Progenitor cell of endocrine pancreas (in vitro differentiated cells): Measurements from ENCODE around the gene SYNE2. TPM values are rescaled to one million over a fixed set of nuclear protein-coding genes. Genes with fewer than 3 reads are reported as not detected.
"Not testable (repeated sequence)": the region's sequence is repeated elsewhere in the genome, so short reads cannot be mapped to it uniquely, and the experiment has no call there.

Experiments used
- DNase-seq: peaks from one replicate; pipeline ENCODE4 v3.0.0; 2021; ENCODE audit warnings: low spot score; ENCODE audit not compliant: unreplicated experiment
- H3K27ac Mint-ChIP-seq: 2 replicates; pipeline ENCODE4 v1.8.0; 2021; ENCODE audit warnings: mild to moderate bottlenecking, moderate library complexity, mixed read lengths
- H3K27me3 Mint-ChIP-seq: 2 replicates; pipeline ENCODE4 v1.8.0; 2021; ENCODE audit warnings: mixed read lengths
- H3K36me3 Mint-ChIP-seq: 2 replicates; pipeline ENCODE4 v1.8.0; 2022; ENCODE audit warnings: mixed read lengths; ENCODE audit not compliant: insufficient read depth
- H3K4me1 Mint-ChIP-seq: 2 replicates; pipeline ENCODE4 v1.8.0; 2021; ENCODE audit warnings: low read depth, mixed read lengths
- H3K4me3 Mint-ChIP-seq: 2 replicates; pipeline ENCODE4 v1.8.0; 2021; ENCODE audit warnings: low read depth, mild to moderate bottlenecking, moderate library complexity, mixed read lengths
- H3K9me3 Mint-ChIP-seq: 2 replicates; pipeline ENCODE4 v1.8.0; 2021; ENCODE audit warnings: low read depth, mixed read lengths
- total RNA-seq: library from RNA; stranded (reverse); gene quantifications from 2 replicates; pipeline ENCODE4 v1.2.1, GENCODE V29; 2021
- TF ChIP-seq, protein P1 (sequence below): fragments of 200-600 bp; sonication (generic); IDR thresholded peaks from one replicate; pipeline ENCODE4 v1.5.0; 2021; ENCODE audit warnings: antibody characterized with exemption, mild to moderate bottlenecking; ENCODE audit not compliant: unreplicated experiment

SYNE2 gene
- total RNA-seq, 1 donor from 2014 or later, result 108 TPM

DNA sequence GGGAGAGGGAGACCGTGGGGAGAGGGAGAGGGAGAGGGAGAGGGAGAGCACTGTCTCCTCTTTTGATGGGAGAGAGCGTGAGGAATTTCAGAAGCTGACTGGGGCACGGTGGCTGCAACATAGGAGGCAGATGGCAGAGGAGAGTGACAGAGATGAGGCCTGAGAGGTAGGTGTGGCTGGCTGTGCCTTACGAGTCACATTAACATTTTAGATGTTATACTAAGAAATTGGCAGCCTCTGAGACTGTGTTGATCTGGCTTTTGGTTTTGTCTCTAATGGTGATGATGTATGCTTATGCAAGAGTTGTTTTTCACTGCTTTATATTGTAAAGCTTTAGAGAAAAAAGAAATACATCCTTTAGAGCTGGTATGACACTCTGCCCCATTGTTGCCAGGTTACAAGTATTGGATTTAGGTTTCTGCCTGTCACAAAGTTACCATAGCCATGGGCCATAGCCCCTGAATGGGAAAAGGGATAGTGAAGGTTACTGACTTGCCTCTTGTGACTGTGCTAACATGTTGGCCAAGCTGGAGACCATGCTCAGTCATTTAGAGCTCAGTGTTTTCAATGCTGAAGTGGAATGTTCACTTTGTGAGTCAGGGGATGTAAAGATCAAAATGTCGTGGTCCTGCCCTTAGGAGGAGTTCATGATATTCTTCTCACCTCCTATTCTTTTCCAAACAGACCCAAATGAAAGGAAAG is 186.2 kb downstream of the SYNE2 start:
- Mint-ChIP-seq H3K27me3 (no peaks in the 10 kb centered on the region), H3K9me3 (peaks cover 17% of the 10 kb centered on the region), H3K36me3 (peaks cover 49% of the 10 kb centered on the region), H3K4me3 (no peak overlapping the region), H3K27ac (no peak overlapping the region), H3K4me1 (no peaks in the 10 kb centered on the region)
- TF ChIP-seq, protein P1, sequence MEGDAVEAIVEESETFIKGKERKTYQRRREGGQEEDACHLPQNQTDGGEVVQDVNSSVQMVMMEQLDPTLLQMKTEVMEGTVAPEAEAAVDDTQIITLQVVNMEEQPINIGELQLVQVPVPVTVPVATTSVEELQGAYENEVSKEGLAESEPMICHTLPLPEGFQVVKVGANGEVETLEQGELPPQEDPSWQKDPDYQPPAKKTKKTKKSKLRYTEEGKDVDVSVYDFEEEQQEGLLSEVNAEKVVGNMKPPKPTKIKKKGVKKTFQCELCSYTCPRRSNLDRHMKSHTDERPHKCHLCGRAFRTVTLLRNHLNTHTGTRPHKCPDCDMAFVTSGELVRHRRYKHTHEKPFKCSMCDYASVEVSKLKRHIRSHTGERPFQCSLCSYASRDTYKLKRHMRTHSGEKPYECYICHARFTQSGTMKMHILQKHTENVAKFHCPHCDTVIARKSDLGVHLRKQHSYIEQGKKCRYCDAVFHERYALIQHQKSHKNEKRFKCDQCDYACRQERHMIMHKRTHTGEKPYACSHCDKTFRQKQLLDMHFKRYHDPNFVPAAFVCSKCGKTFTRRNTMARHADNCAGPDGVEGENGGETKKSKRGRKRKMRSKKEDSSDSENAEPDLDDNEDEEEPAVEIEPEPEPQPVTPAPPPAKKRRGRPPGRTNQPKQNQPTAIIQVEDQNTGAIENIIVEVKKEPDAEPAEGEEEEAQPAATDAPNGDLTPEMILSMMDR, result no peak
- DNase-seq, result no peak

DNA sequence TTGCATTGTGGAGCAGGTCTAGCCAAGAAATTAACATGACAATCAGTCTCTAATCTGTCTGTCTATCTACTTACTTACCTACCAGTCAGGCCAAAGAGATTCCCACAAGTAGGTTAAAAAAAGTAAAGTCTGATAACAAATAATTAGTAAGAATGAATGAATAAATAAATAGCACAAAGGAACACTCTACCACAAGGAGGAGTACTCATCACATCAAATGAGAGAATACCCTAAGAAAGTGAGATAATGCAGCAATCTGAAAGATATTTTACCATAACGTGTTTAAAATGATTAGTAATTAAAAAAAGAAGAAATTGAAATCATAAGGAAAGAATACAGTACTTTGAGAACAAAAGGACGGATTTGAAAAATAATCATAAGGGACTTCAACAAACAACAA is 187.2 kb downstream of the SYNE2 start:
- no peaks in the 10 kb centered on the region for H3K27me3 Mint-ChIP-seq
- TF ChIP-seq, protein P1, result no peak
- H3K36me3 Mint-ChIP-seq, result peaks cover 48% of the 10 kb centered on the region
- H3K9me3 Mint-ChIP-seq, result peaks cover 19% of the 10 kb centered on the region
- no peak for DNase-seq
- no peak overlapping the region for H3K27ac Mint-ChIP-seq
- no peak overlapping the region for H3K4me3 Mint-ChIP-seq
- H3K4me1 Mint-ChIP-seq, result no peaks in the 10 kb centered on the region

DNA sequence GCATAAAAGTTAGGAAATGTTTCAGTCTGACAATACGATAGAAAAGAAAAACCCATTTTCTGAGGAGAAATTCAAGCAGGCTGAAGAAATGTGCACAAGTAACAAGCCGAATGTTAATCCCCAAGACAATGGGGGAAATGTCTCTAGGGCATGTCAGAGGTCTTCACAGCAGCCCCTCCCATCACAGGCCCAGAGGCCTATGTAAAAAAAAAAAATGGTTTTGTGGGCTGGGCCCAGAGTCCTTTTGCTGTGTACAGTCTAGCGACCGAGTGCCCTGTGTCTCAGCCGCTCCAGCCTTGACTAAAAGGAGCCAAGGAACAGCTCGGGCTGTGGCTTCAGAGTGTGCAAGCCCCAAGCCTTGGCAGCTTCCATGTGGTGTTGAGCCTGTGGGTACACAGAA is 190.5 kb downstream of the SYNE2 start:
- not testable (repeated sequence) for H3K27ac Mint-ChIP-seq, H3K4me1 Mint-ChIP-seq, DNase-seq, H3K4me3 Mint-ChIP-seq, H3K27me3 Mint-ChIP-seq
- Mint-ChIP-seq H3K9me3 (peaks cover 15% of the 10 kb centered on the region), H3K36me3 (peaks cover 34% of the 10 kb centered on the region)

DNA sequence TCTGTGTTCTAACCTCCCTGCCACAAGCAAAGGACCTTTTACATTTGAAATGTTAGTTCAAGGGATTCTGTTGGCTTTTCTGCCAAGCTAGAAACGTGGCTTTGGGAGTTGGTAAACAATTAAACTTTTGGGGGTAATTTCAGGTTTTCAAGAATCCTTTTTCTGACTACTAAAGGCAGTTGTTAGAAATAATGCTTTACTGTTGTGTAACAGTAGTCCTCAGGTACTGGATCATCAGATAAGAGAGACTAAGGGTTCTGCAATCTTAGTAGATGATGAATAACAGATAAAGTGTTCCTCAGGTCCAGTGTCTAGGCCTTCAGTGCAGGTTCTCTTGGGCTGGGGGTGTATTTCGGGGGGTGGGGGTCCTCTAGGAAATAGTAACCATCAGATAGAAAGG is 192.3 kb downstream of the SYNE2 start:
- Mint-ChIP-seq H3K4me3 (no peak overlapping the region), H3K4me1 (no peaks in the 10 kb centered on the region), H3K27ac (no peak overlapping the region), H3K27me3 (no peaks in the 10 kb centered on the region), H3K9me3 (peaks cover 12% of the 10 kb centered on the region), H3K36me3 (peaks cover 27% of the 10 kb centered on the region)
- DNase-seq, result no peak
- TF ChIP-seq, protein P1, result no peak

DNA sequence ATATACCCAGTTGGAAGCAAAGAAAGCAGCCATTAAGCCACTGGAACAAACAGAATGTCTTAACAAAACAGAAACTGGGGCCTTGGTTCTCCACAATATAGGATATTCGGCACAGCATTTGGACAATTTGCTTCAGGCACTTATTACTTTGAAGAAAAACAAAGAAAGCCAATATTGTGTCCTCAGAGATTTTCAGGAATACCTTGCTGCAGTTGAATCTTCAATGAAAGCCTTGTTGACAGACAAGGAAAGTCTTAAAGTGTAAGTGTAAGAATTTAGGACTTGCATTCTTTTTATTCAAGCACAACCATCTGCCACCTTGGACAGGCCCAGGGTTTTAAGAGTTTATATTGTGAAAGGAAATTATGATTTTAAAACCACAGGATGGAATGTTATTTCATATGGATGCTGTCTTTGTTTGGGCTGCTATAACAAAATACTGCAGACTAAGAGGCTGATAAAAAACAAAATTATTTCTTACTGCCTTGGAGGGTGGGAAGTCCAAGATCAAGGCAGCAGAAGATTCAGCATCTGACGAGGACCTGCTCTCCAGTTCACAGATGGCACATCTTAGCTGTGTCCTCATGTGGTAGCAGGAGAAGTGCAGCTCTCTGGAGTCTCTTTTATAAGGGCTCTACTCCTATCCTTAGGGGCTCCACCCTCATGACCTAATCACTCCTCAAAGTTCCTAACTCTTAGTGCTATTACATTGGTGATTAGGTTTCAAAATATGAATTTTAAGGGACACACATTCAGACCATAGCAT is 197.0 kb downstream of the SYNE2 start:
- Mint-ChIP-seq H3K9me3 (no peaks in the 10 kb centered on the region), H3K27me3 (no peaks in the 10 kb centered on the region), H3K36me3 (peaks cover 28% of the 10 kb centered on the region), H3K4me3 (no peak overlapping the region), H3K4me1 (no peaks in the 10 kb centered on the region), H3K27ac (no peak overlapping the region)
- no peak for DNase-seq
- TF ChIP-seq, protein P1, result no peak
